DMS 273 (cell line): ENCODE data around the gene SPTLC2.
"Not testable (repeated sequence)": the region's sequence is repeated elsewhere in the genome, so short reads cannot be mapped to it uniquely, and the experiment has no call there.

Experiments used
- DNase-seq: peaks from one replicate; lab custom pipeline; 2025; ENCODE audit not compliant: unreplicated experiment; lab: John Stamatoyannopoulos, UW

The SPTLC2 gene

GRCh38 chr14:77616454-77617229 is at the start of gene SPTLC2:
TSS of gene SPTLC2 (minus strand) at chr14:77616637. CDS start at chr14:77616579, 58 bp downstream.
- DNase-seq, result peak; percentile 100

GRCh38 chr14:77663293-77663692 is 46.9 kb upstream of the SPTLC2 start:
- no peak for DNase-seq

GRCh38 chr14:77661562-77661961 is 45.1 kb upstream of the SPTLC2 start:
- not testable (repeated sequence) for DNase-seq

- peak; percentile 88 for DNase-seq
These were observed 44.3 kb upstream of the SPTLC2 start for GRCh38 chr14:77660754-77661153.

GRCh38 chr14:77659831-77660230 is 43.4 kb upstream of the SPTLC2 start:
- DNase-seq, result no peak

GRCh38 chr14:77657280-77657679 is 40.8 kb upstream of the SPTLC2 start:
- no peak for DNase-seq

GRCh38 chr14:77654001-77654441 is 37.6 kb upstream of the SPTLC2 start:
- DNase-seq, result no peak

GRCh38 chr14:77649326-77649725 is 32.9 kb upstream of the SPTLC2 start:
- DNase-seq, result no peak

- DNase-seq, result no peak
These were observed 32.2 kb upstream of the SPTLC2 start for GRCh38 chr14:77648520-77649200.

GRCh38 chr14:77647853-77648252 is 31.4 kb upstream of the SPTLC2 start:
- no peak for DNase-seq

- DNase-seq, result no peak
These were observed 30.5 kb upstream of the SPTLC2 start for GRCh38 chr14:77646907-77647306.

GRCh38 chr14:77645520-77646230 is 29.2 kb upstream of the SPTLC2 start:
- DNase-seq, result no peak

- DNase-seq, result no peak
These were observed 26.0 kb upstream of the SPTLC2 start for GRCh38 chr14:77642407-77642806.

- peak; percentile 36 for DNase-seq
These were observed 25.3 kb upstream of the SPTLC2 start for GRCh38 chr14:77641534-77642341.

- no peak for DNase-seq
These were observed 24.5 kb upstream of the SPTLC2 start for GRCh38 chr14:77640756-77641533.

GRCh38 chr14:77638771-77639171 is 22.3 kb upstream of the SPTLC2 start:
- no peak for DNase-seq

GRCh38 chr14:77635869-77636268 is 19.4 kb upstream of the SPTLC2 start:
- DNase-seq, result not testable (repeated sequence)

- DNase-seq, result not testable (repeated sequence)
These were observed 19.0 kb upstream of the SPTLC2 start for GRCh38 chr14:77635466-77635865.

GRCh38 chr14:77630111-77630510 is 13.7 kb upstream of the SPTLC2 start:
- DNase-seq, result no peak

- no peak for DNase-seq
These were observed 8.9 kb upstream of the SPTLC2 start for GRCh38 chr14:77625360-77625759.
